Kidney (tissue), 14 donors: ENCODE data around the gene DTWD2. TPM values are rescaled to one million over a fixed set of nuclear protein-coding genes. Genes with fewer than 3 reads are reported as not detected.

Experiments
- DNase-seq, 5 donors: peaks; one replicate each; pipeline ENCODE4 v3.0.0-alpha.2; 2013 to 2020
- FAIRE-seq: peaks from 2 replicates; lab custom pipeline; 2012; peaks lifted over from hg19 to GRCh38; lab: Jason Lieb, UNC
- H3K27ac ChIP-seq, 2 donors: one replicate each; pipeline ENCODE4 v1.7.0; 2013; ENCODE audit warnings: low read depth in 2 of 2, low read length in 2 of 2, inconsistent platforms in 1 of 2
- H3K27me3 ChIP-seq: one replicate; pipeline ENCODE4 v1.7.1; 2013; ENCODE audit warnings: low read length, inconsistent platforms; ENCODE audit not compliant: control insufficient read depth, insufficient read depth
- H3K36me3 ChIP-seq, 3 donors: one replicate each; pipeline versions ENCODE4 v1.7.0 to v1.7.1; 2013; ENCODE audit warnings: low read length in 3 of 3, control low read depth in 1 of 3, inconsistent platforms in 1 of 3; ENCODE audit not compliant: insufficient read depth in 3 of 3, control insufficient read depth in 2 of 3
- H3K4me1 ChIP-seq, 3 donors: one replicate each; pipeline versions ENCODE4 v1.7.0 to v1.7.1; 2013; ENCODE audit warnings: low read length in 3 of 3, inconsistent platforms in 1 of 3, low read depth in 1 of 3; ENCODE audit not compliant: control insufficient read depth in 2 of 3, insufficient read depth in 2 of 3
- H3K4me3 ChIP-seq, 3 donors: one replicate each; pipeline versions ENCODE4 v1.7.0 to v1.8.1; 2013; ENCODE audit warnings: low read length in 3 of 3, control low read depth in 1 of 3, inconsistent platforms in 1 of 3
- H3K9ac ChIP-seq, 3 donors: one replicate each; pipeline versions ENCODE4 v1.7.0 to v1.7.1; 2013; ENCODE audit warnings: low read length in 3 of 3, control low read depth in 1 of 3, inconsistent platforms in 1 of 3
- H3K9me3 ChIP-seq, 3 donors: one replicate each; pipeline versions ENCODE4 v1.7.0 to v1.7.1; 2013; ENCODE audit warnings: low read length in 3 of 3, control low read depth in 1 of 3, inconsistent platforms in 1 of 3; ENCODE audit not compliant: control insufficient read depth in 2 of 3, insufficient read depth in 1 of 3
- CTCF ChIP-seq: IDR thresholded peaks from 3 replicates; pipeline ENCODE4 v1.5.1; 2012; ENCODE audit warnings: mild to moderate bottlenecking, moderate library complexity, borderline replicate concordance; ENCODE audit not compliant: insufficient read depth; ENCODE audit errors: extremely low read depth
- intact Hi-C: fragments of 100-400 bp; cut with DNase I; formaldehyde crosslinking; loops from one replicate; pipeline ENCODE4 v1.11.1; 2022
- polyA plus RNA-seq: library from polyadenylated mRNA; stranded (reverse); fragments of 350-450 nt; fragmentation: Illumina TruSeq; extraction: RNeasy Lipid Tissue Mini Kit (QIAGEN cat#74804); gene quantifications from one replicate; pipeline ENCODE4 v1.2.3, GENCODE V29; 2014; ENCODE audit warnings: low read depth, low replicate concordance; ENCODE audit not compliant: insufficient read depth
- total RNA-seq: library from RNA; stranded (reverse); fragmentation: NEBNext Ultra II Directional; extraction: Animal tissue kit (Norgen Biotek cat#: 25700); gene quantifications from one replicate; pipeline ENCODE4 v1.2.1, GENCODE V29; 2021
- donor health status: control.
- donor health status: control.
- donor health status: control.
- donor health status: control.
- donor health status: control.
- donor health status: DM: yes; HTN: yes; CAD: no.
- donor health status: Normal renal cell carcinoma (clear cell type).

DTWD2 gene
- total and polyA plus RNA-seq, 2 donors from 2014 or later, result 3.7 to 12.4 TPM

- no peak overlapping the region for H3K27ac ChIP-seq
- no peaks in the 10 kb centered on the region for H3K27me3 ChIP-seq
- H3K9me3 ChIP-seq, result no peaks in the 10 kb centered on the region
- FAIRE-seq (no peak), DNase-seq (no peak)
- intact Hi-C loops, result no loop called here
- H3K4me1 ChIP-seq, result no peaks in the 10 kb centered on the region
- peaks cover 0 to 2% (median 0%) of the 10 kb centered on the region in 3 donors for H3K36me3 ChIP-seq
- H3K9ac ChIP-seq, result no peak overlapping the region
- TF ChIP-seq CTCF, result no peak
- no peak overlapping the region for H3K4me3 ChIP-seq
Observed at GRCh38 chr5:118832974-118833373, 155.4 kb downstream of the DTWD2 start.

- Histone ChIP-seq H3K27me3 (no peaks in the 10 kb centered on the region), H3K36me3 (no peaks in the 10 kb centered on the region), H3K4me1 (no peaks in the 10 kb centered on the region), H3K27ac (no peak overlapping the region), H3K9me3 (no peaks in the 10 kb centered on the region), H3K4me3 (no peak overlapping the region), H3K9ac (no peak overlapping the region)
- no peak for DNase-seq
- no peak for FAIRE-seq
- intact Hi-C loops, result no loop called here
- no peak for TF ChIP-seq CTCF
Observed at GRCh38 chr5:118825226-118825625, 163.1 kb downstream of the DTWD2 start.

- Histone ChIP-seq H3K27me3 (no peaks in the 10 kb centered on the region), H3K4me1 (no peaks in the 10 kb centered on the region), H3K4me3 (no peak overlapping the region), H3K9me3 (peaks cover 0 to 3% (median 0%) of the 10 kb centered on the region in 3 donors), H3K9ac (no peak overlapping the region), H3K27ac (no peak overlapping the region), H3K36me3 (no peaks in the 10 kb centered on the region)
- DNase-seq (no peak), FAIRE-seq (no peak)
- TF ChIP-seq CTCF, result no peak
- intact Hi-C loops, result no loop called here
Observed at GRCh38 chr5:118818604-118819003, 169.7 kb downstream of the DTWD2 start.

GRCh38 chr5:118808441-118808840 lies 179.9 kb downstream of the DTWD2 start:
- H3K9ac ChIP-seq, result no peak overlapping the region
- H3K4me3 ChIP-seq, result no peak overlapping the region
- TF ChIP-seq CTCF, result no peak
- no peaks in the 10 kb centered on the region for H3K36me3 ChIP-seq
- DNase-seq (no peak), FAIRE-seq (no peak)
- no peaks in the 10 kb centered on the region for H3K4me1 ChIP-seq
- no peaks in the 10 kb centered on the region for H3K9me3 ChIP-seq
- intact Hi-C loops, result no loop called here
- H3K27me3 ChIP-seq, result no peaks in the 10 kb centered on the region
- no peak overlapping the region for H3K27ac ChIP-seq
